Type B pancreatic cell (in vitro differentiated cells): Measurements from ENCODE around the gene BOC. TPM values are rescaled to one million over a fixed set of nuclear protein-coding genes. Genes with fewer than 3 reads are reported as not detected.

Source experiments
- DNase-seq: peaks from one replicate; pipeline ENCODE4 v3.0.0; 2021; ENCODE audit warnings: mixed read lengths; ENCODE audit not compliant: unreplicated experiment; ENCODE audit errors: extremely low spot score
- H3K27ac Mint-ChIP-seq: 2 replicates; pipeline ENCODE4 v1.8.0; 2021; ENCODE audit warnings: mild to moderate bottlenecking, mixed read lengths
- H3K27me3 Mint-ChIP-seq: 2 replicates; pipeline ENCODE4 v1.8.0; 2021; ENCODE audit warnings: mixed read lengths
- H3K36me3 Mint-ChIP-seq: 2 replicates; pipeline ENCODE4 v1.8.0; 2021; ENCODE audit warnings: mixed read lengths
- H3K4me1 Mint-ChIP-seq: one replicate; pipeline ENCODE4 v1.8.0; 2021; ENCODE audit warnings: mixed read lengths; ENCODE audit not compliant: unreplicated experiment
- H3K4me3 Mint-ChIP-seq: 2 replicates; pipeline ENCODE4 v1.8.0; 2021; ENCODE audit warnings: mild to moderate bottlenecking, mixed read lengths
- H3K9me3 Mint-ChIP-seq: 2 replicates; pipeline ENCODE4 v1.8.0; 2021; ENCODE audit warnings: mixed read lengths
- CTCF ChIP-seq: fragments of 200-600 bp; sonication (generic); conservative IDR thresholded peaks from 2 replicates; pipeline ENCODE4 v1.5.0; 2021; ENCODE audit warnings: antibody characterized with exemption, mild to moderate bottlenecking
- total RNA-seq: library from RNA; stranded (reverse); gene quantifications from 2 replicates; pipeline ENCODE4 v1.2.1, GENCODE V29; 2021; ENCODE audit warnings: low replicate concordance

The BOC gene
- total RNA-seq, 1 donor from 2014 or later, result 219 TPM

- Mint-ChIP-seq H3K4me3 (no peak overlapping the region), H3K9me3 (no peaks in the 10 kb centered on the region), H3K36me3 (peaks cover 52% of the 10 kb centered on the region), H3K4me1 (peaks cover 39% of the 10 kb centered on the region), H3K27ac (peak overlapping the region; percentile 36), H3K27me3 (no peaks in the 10 kb centered on the region)
- no peak for TF ChIP-seq CTCF
- DNase-seq, result no peak
Measured at GRCh38 chr3:113284453-113285050, 73.2 kb downstream of the BOC start.

GRCh38 chr3:113285226-113285625 lies 73.9 kb downstream of the BOC start:
- no peak for DNase-seq
- peaks cover 49% of the 10 kb centered on the region for H3K36me3 Mint-ChIP-seq
- no peak overlapping the region for H3K27ac Mint-ChIP-seq
- TF ChIP-seq CTCF, result no peak
- no peaks in the 10 kb centered on the region for H3K9me3 Mint-ChIP-seq
- H3K27me3 Mint-ChIP-seq, result no peaks in the 10 kb centered on the region
- peaks cover 44% of the 10 kb centered on the region for H3K4me1 Mint-ChIP-seq
- no peak overlapping the region for H3K4me3 Mint-ChIP-seq

- no peak for DNase-seq
- peaks cover 50% of the 10 kb centered on the region for H3K4me1 Mint-ChIP-seq
- H3K4me3 Mint-ChIP-seq, result no peak overlapping the region
- H3K36me3 Mint-ChIP-seq, result peaks cover 43% of the 10 kb centered on the region
- peak overlapping the region; percentile 71 for H3K27ac Mint-ChIP-seq
- no peaks in the 10 kb centered on the region for H3K9me3 Mint-ChIP-seq
- no peak for TF ChIP-seq CTCF
- no peaks in the 10 kb centered on the region for H3K27me3 Mint-ChIP-seq
Measured at GRCh38 chr3:113285741-113286140, 74.4 kb downstream of the BOC start.

- TF ChIP-seq CTCF, result no peak
- Mint-ChIP-seq H3K4me1 (peaks cover 57% of the 10 kb centered on the region), H3K27ac (peak overlapping the region; percentile 71), H3K27me3 (no peaks in the 10 kb centered on the region), H3K36me3 (peaks cover 36% of the 10 kb centered on the region), H3K4me3 (no peak overlapping the region), H3K9me3 (no peaks in the 10 kb centered on the region)
- no peak for DNase-seq
Measured at GRCh38 chr3:113286524-113286923, 75.2 kb downstream of the BOC start.

- no peak for DNase-seq
- Mint-ChIP-seq H3K9me3 (no peaks in the 10 kb centered on the region), H3K27me3 (no peaks in the 10 kb centered on the region), H3K27ac (peak overlapping the region; percentile 63), H3K36me3 (peaks cover 30% of the 10 kb centered on the region), H3K4me1 (peaks cover 58% of the 10 kb centered on the region), H3K4me3 (peak overlapping the region; percentile 24)
- TF ChIP-seq CTCF, result no peak
Measured at GRCh38 chr3:113287111-113287802, 75.9 kb downstream of the BOC start.
